ENCODE data around the gene SIRPA. TPM values are rescaled to one million over a fixed set of nuclear protein-coding genes. Genes with fewer than 3 reads are reported as not detected.

The SIRPA gene
- total RNA-seq, result 8.7 and 15.9 TPM in 2 replicates

GRCh38 chr20:1894951-1895673, at the start of gene SIRPA:
SIRPA (plus strand) TSS chr20:1895407; CDS start chr20:1895448, 41 bp downstream.

Other genes starting within 250 kb of the SIRPA start
- gene SIRPG, start 237.6 kb upstream of the SIRPA start, total RNA-seq, result not detected in 2 replicates
- gene PDYN, start 98.7 kb downstream of the SIRPA start, total RNA-seq, result not detected in 2 replicates
- gene STK35, start 206.4 kb downstream of the SIRPA start, total RNA-seq, result 21.2 and 35.4 TPM in 2 replicates